H4 (cell line): ENCODE measurements around the gene PARS2. TPM values are rescaled to one million over a fixed set of nuclear protein-coding genes. Genes with fewer than 3 reads are reported as not detected.
A peak's percentile ranks its signal among the peaks of the same experiment; 100 is the strongest.
"Not testable (repeated sequence)": the region's sequence is repeated elsewhere in the genome, so short reads cannot be mapped to it uniquely, and the experiment has no call there.

Experiments used
- DNase-seq: peaks from one replicate; pipeline ENCODE4 v3.0.0-alpha.2; 2015; ENCODE audit warnings: low spot score
- total RNA-seq: library from RNA; depleted of rRNA; stranded (reverse); fragments of >200 nt; shearing (Covaris generic); gene quantifications from 2 replicates; pipeline ENCODE4 v1.2.3, GENCODE V29; 2014

Gene PARS2
- total RNA-seq, 1 experiment from 2014 or later: 6.1 TPM

- DNase-seq: no peak
Measured at GRCh38 chr1:54800041-54800898, 35.9 kb upstream of the PARS2 start.

GRCh38 chr1:54798769-54799641 lies 34.7 kb upstream of the PARS2 start:
- DNase-seq: no peak

GRCh38 chr1:54798206-54798605 lies 33.9 kb upstream of the PARS2 start:
- DNase-seq: no peak

GRCh38 chr1:54796902-54797301 lies 32.6 kb upstream of the PARS2 start:
- DNase-seq: no peak

GRCh38 chr1:54795841-54796468 lies 31.6 kb upstream of the PARS2 start:
- no peak for DNase-seq

GRCh38 chr1:54795356-54795665 lies 31.0 kb upstream of the PARS2 start:
- DNase-seq: no peak

GRCh38 chr1:54794451-54795355 lies 30.4 kb upstream of the PARS2 start:
- no peak for DNase-seq

- DNase-seq: no peak
Measured at GRCh38 chr1:54792686-54793282, 28.5 kb upstream of the PARS2 start.

- peak; percentile 34 for DNase-seq
Measured at GRCh38 chr1:54791880-54792522, 27.7 kb upstream of the PARS2 start.

- no peak for DNase-seq
Measured at GRCh38 chr1:54788459-54788858, 24.1 kb upstream of the PARS2 start.

- no peak for DNase-seq
Measured at GRCh38 chr1:54787604-54788003, 23.3 kb upstream of the PARS2 start.

- no peak for DNase-seq
Measured at GRCh38 chr1:54786778-54787177, 22.5 kb upstream of the PARS2 start.

GRCh38 chr1:54784066-54784465 lies 19.7 kb upstream of the PARS2 start:
- DNase-seq: no peak

GRCh38 chr1:54782588-54782987 lies 18.3 kb upstream of the PARS2 start:
- no peak for DNase-seq

GRCh38 chr1:54782156-54782555 lies 17.8 kb upstream of the PARS2 start:
- no peak for DNase-seq

- no peak for DNase-seq
Measured at GRCh38 chr1:54781023-54781723, 16.9 kb upstream of the PARS2 start.

- no peak for DNase-seq
Measured at GRCh38 chr1:54777431-54777830, 13.1 kb upstream of the PARS2 start.

- no peak for DNase-seq
Measured at GRCh38 chr1:54777011-54777410, 12.7 kb upstream of the PARS2 start.

- DNase-seq: not testable (repeated sequence)
Measured at GRCh38 chr1:54775828-54776721, 11.8 kb upstream of the PARS2 start.
